ENCODE results near the gene ADARB2. TPM values are rescaled to one million over a fixed set of nuclear protein-coding genes. Genes with fewer than 3 reads are reported as not detected.
A peak's percentile ranks its signal among the peaks of the same experiment; 100 is the strongest.
"Not testable (repeated sequence)": the region's sequence is repeated elsewhere in the genome, so short reads cannot be mapped to it uniquely, and the experiment has no call there.

ADARB2 gene
- total and polyA plus RNA-seq, 3 experiments from 2014 or later: not detected

- Mint-ChIP-seq H3K4me3 (no peak overlapping the region), H3K27me3 (peaks cover 18 to 35% of the 10 kb centered on the region in 2 donors), H3K36me3 (no peaks in the 10 kb centered on the region), H3K4me1 (peaks cover 0 to 6% (median 0%) of the 10 kb centered on the region in 3 donors), H3K9me3 (no peaks in the 10 kb centered on the region), H3K27ac (no peak overlapping the region)
- POLR2A ChIA-PET: no interaction called here
- no peaks in the 10 kb centered on the region for H3K27me3 ChIP-seq (ENCODE audit: insufficient read depth, low read length, poor library complexity, severe bottlenecking)
- CTCF ChIA-PET: interaction anchor here (1.0 kb wide), 1 partner anchor 9 kb away, joined by 3 read pairs; no protein-coding TSS in a partner anchor
- no peak overlapping the region for H3K27ac ChIP-seq (ENCODE audit: low read depth, low read length)
- no peak for DNase-seq
- no peaks in the 10 kb centered on the region for H3K36me3 ChIP-seq (ENCODE audit: insufficient read depth, low read length)
- no peaks in the 10 kb centered on the region for H3K9me3 ChIP-seq (ENCODE audit: low read length)
- no peak overlapping the region for H3K4me3 ChIP-seq (ENCODE audit: low read length)
- peaks cover 6% of the 10 kb centered on the region for H3K4me1 ChIP-seq (ENCODE audit: insufficient read depth, low read length)
These were observed 377.2 kb downstream of the ADARB2 start for GRCh38 chr10:1360011-1360557.

- DNase-seq: no peak
- no peak overlapping the region for H3K27ac ChIP-seq (ENCODE audit: low read depth, low read length)
- H3K4me3 Mint-ChIP-seq: no peak overlapping the region
- no peak overlapping the region for H3K4me3 ChIP-seq (ENCODE audit: low read length)
- ChIA-PET POLR2A (no interaction called here), CTCF (interaction anchor here (1.0 kb wide), 1 partner anchor 9 kb away, joined by 3 read pairs; no protein-coding TSS in a partner anchor)
- H3K36me3 ChIP-seq (ENCODE audit: insufficient read depth, low read length): no peaks in the 10 kb centered on the region
- H3K27me3 Mint-ChIP-seq: peaks cover 17 to 37% of the 10 kb centered on the region in 2 donors
- H3K4me1 Mint-ChIP-seq: peaks cover 0 to 6% (median 0%) of the 10 kb centered on the region in 3 donors
- H3K36me3 Mint-ChIP-seq: no peaks in the 10 kb centered on the region
- no peak overlapping the region for H3K27ac Mint-ChIP-seq
- H3K9me3 Mint-ChIP-seq: no peaks in the 10 kb centered on the region
- H3K27me3 ChIP-seq (ENCODE audit: insufficient read depth, low read length, poor library complexity, severe bottlenecking): no peaks in the 10 kb centered on the region
- no peaks in the 10 kb centered on the region for H3K9me3 ChIP-seq (ENCODE audit: low read length)
- peaks cover 6% of the 10 kb centered on the region for H3K4me1 ChIP-seq (ENCODE audit: insufficient read depth, low read length)
These were observed 377.7 kb downstream of the ADARB2 start for GRCh38 chr10:1359626-1359955.

DNA sequence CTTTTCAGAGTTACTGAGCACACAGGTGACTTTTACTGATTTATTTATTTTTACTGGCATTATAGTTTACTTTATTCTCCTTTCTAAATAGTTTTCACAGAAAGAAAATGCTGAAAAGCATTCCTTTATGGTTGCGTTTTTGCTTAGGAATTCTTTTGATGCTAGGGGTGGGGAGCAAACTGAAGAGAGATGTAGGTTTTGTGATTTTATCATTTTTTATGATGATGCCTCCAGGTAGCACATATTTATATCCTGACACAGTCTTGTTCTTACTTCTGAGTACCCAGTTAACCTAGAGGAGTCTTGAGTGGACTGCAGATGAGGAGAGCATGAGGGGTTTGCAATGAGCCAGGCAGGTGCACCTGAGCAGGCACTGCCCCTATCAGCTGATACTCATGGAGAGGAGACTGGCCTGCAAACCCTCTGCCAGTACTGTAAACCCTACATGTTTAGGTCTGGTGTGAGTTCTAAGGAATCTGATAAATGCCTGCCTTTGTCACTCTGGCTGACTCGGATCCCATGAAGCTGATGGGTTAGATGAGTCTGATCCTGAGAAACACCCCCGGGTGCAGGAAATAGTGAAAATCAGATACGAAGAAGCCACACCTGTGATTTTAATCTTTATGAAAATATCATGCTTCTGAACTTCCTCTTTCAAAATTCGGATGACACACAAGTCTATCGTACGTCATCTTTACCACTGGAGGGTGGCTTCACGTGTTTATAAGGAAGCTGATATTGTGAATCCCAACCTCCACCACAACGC, 378.3 kb downstream of the ADARB2 start:
- no peaks in the 10 kb centered on the region for H3K9me3 Mint-ChIP-seq
- no peak overlapping the region for H3K4me3 Mint-ChIP-seq
- no peaks in the 10 kb centered on the region for H3K27me3 ChIP-seq (ENCODE audit: insufficient read depth, low read length, poor library complexity, severe bottlenecking)
- no peaks in the 10 kb centered on the region for H3K36me3 ChIP-seq (ENCODE audit: insufficient read depth, low read length)
- peaks cover 6% of the 10 kb centered on the region for H3K4me1 ChIP-seq (ENCODE audit: insufficient read depth, low read length)
- no peak overlapping the region for H3K27ac Mint-ChIP-seq
- no peak for DNase-seq
- no peaks in the 10 kb centered on the region for H3K9me3 ChIP-seq (ENCODE audit: low read length)
- CTCF ChIA-PET: no interaction called here
- H3K27ac ChIP-seq (ENCODE audit: low read depth, low read length): no peak overlapping the region
- peaks cover 17 to 32% of the 10 kb centered on the region in 2 donors for H3K27me3 Mint-ChIP-seq
- no peaks in the 10 kb centered on the region for H3K36me3 Mint-ChIP-seq
- H3K4me3 ChIP-seq (ENCODE audit: low read length): no peak overlapping the region
- peaks cover 0 to 6% (median 0%) of the 10 kb centered on the region in 3 donors for H3K4me1 Mint-ChIP-seq
- POLR2A ChIA-PET: no interaction called here

- H3K4me1 Mint-ChIP-seq: peaks cover 0 to 6% (median 0%) of the 10 kb centered on the region in 3 donors
- Histone ChIP-seq H3K27ac (ENCODE audit: low read depth, low read length) (no peak overlapping the region), H3K4me3 (ENCODE audit: low read length) (no peak overlapping the region), H3K27me3 (ENCODE audit: insufficient read depth, low read length, poor library complexity, severe bottlenecking) (no peaks in the 10 kb centered on the region), H3K9me3 (ENCODE audit: low read length) (no peaks in the 10 kb centered on the region), H3K36me3 (ENCODE audit: insufficient read depth, low read length) (no peaks in the 10 kb centered on the region), H3K4me1 (ENCODE audit: insufficient read depth, low read length) (peaks cover 6% of the 10 kb centered on the region)
- ChIA-PET POLR2A (no interaction called here), CTCF (no interaction called here)
- peak overlapping the region in 1 of 8 donors; percentile 47 for H3K27ac Mint-ChIP-seq
- H3K4me3 Mint-ChIP-seq: no peak overlapping the region
- DNase-seq: no peak
- peaks cover 17 to 32% of the 10 kb centered on the region in 2 donors for H3K27me3 Mint-ChIP-seq
- no peaks in the 10 kb centered on the region for H3K36me3 Mint-ChIP-seq
- H3K9me3 Mint-ChIP-seq: no peaks in the 10 kb centered on the region
These were observed 379.2 kb downstream of the ADARB2 start for GRCh38 chr10:1358147-1358546.

DNA sequence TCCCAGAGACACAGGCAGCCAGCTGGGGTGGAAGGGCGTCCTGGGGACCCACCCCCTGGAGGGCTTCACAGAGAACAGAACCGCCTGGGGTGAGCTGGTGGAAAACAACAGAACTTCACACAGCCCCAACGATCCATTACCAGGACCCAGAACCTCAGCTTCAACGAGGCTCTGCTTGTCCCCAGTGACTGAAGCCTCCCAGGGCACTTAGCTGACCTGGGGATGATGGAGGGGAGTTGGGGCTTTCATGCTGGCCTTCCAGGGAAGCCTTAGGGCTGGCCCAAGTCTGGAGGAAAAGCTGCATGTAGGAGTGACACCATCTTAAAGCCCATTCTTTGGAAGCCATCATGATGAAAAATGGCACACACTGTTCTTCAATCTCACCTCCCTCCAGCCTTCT, 381.0 kb downstream of the ADARB2 start:
- H3K27ac Mint-ChIP-seq: peak overlapping the region in 1 of 8 donors; percentile 31
- DNase-seq: no peak
- ChIA-PET POLR2A (no interaction called here), CTCF (no interaction called here)
- no peaks in the 10 kb centered on the region for H3K9me3 Mint-ChIP-seq
- no peaks in the 10 kb centered on the region for H3K36me3 Mint-ChIP-seq
- no peak overlapping the region for H3K27ac ChIP-seq (ENCODE audit: low read depth, low read length)
- H3K27me3 Mint-ChIP-seq: peaks cover 8 to 25% of the 10 kb centered on the region in 2 donors
- no peaks in the 10 kb centered on the region for H3K9me3 ChIP-seq (ENCODE audit: low read length)
- H3K4me1 Mint-ChIP-seq: peaks cover 0 to 6% (median 0%) of the 10 kb centered on the region in 3 donors
- H3K4me3 Mint-ChIP-seq: no peak overlapping the region
- H3K27me3 ChIP-seq (ENCODE audit: insufficient read depth, low read length, poor library complexity, severe bottlenecking): no peaks in the 10 kb centered on the region
- peaks cover 6% of the 10 kb centered on the region for H3K4me1 ChIP-seq (ENCODE audit: insufficient read depth, low read length)
- H3K4me3 ChIP-seq (ENCODE audit: low read length): no peak overlapping the region
- H3K36me3 ChIP-seq (ENCODE audit: insufficient read depth, low read length): no peaks in the 10 kb centered on the region

GRCh38 chr10:1354809-1355710, 382.3 kb downstream of the ADARB2 start:
- Mint-ChIP-seq H3K27ac (no peak overlapping the region), H3K27me3 (peaks cover 2 to 29% of the 10 kb centered on the region in 2 donors), H3K36me3 (no peaks in the 10 kb centered on the region), H3K9me3 (no peaks in the 10 kb centered on the region), H3K4me1 (peaks cover 0 to 6% (median 0%) of the 10 kb centered on the region in 3 donors), H3K4me3 (no peak overlapping the region)
- H3K27ac ChIP-seq (ENCODE audit: low read depth, low read length): no peak overlapping the region
- POLR2A ChIA-PET: no interaction called here
- CTCF ChIA-PET: no interaction called here
- H3K27me3 ChIP-seq (ENCODE audit: insufficient read depth, low read length, poor library complexity, severe bottlenecking): no peaks in the 10 kb centered on the region
- no peak for DNase-seq
- no peaks in the 10 kb centered on the region for H3K9me3 ChIP-seq (ENCODE audit: low read length)
- peaks cover 6% of the 10 kb centered on the region for H3K4me1 ChIP-seq (ENCODE audit: insufficient read depth, low read length)
- H3K4me3 ChIP-seq (ENCODE audit: low read length): no peak overlapping the region
- no peaks in the 10 kb centered on the region for H3K36me3 ChIP-seq (ENCODE audit: insufficient read depth, low read length)

- H3K36me3 ChIP-seq (ENCODE audit: insufficient read depth, low read length); POLR2A ChIA-PET; H3K4me3 Mint-ChIP-seq; H3K4me1 ChIP-seq (ENCODE audit: insufficient read depth, low read length); DNase-seq; H3K9me3 Mint-ChIP-seq; H3K27me3 ChIP-seq (ENCODE audit: insufficient read depth, low read length, poor library complexity, severe bottlenecking); H3K27ac ChIP-seq (ENCODE audit: low read depth, low read length); H3K4me1 Mint-ChIP-seq; H3K27ac Mint-ChIP-seq; CTCF ChIA-PET; H3K9me3 ChIP-seq (ENCODE audit: low read length); H3K36me3 Mint-ChIP-seq; H3K4me3 ChIP-seq (ENCODE audit: low read length): not testable (repeated sequence)
- peaks cover 6 to 17% of the 10 kb centered on the region in 2 donors for H3K27me3 Mint-ChIP-seq
These were observed 385.0 kb downstream of the ADARB2 start for GRCh38 chr10:1352296-1352695.

DNA sequence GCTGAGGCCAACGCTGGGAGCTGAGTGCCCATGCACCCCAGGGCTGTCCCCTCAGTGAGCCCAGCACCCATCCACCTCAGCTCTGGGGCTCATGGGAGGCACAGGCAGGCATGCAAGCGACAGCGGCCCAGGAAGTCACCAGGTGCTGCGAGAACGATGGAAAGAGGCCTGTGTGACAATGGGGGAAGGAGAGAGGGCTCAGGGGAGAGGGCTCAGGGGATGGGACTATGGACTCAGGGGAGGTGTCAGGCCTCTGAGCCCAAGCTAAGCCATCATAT, 388.6 kb downstream of the ADARB2 start:
- ChIA-PET POLR2A (no interaction called here), CTCF (no interaction called here)
- H3K4me3 Mint-ChIP-seq: no peak overlapping the region
- Histone ChIP-seq H3K4me1 (ENCODE audit: insufficient read depth, low read length) (no peaks in the 10 kb centered on the region), H3K36me3 (ENCODE audit: insufficient read depth, low read length) (no peaks in the 10 kb centered on the region), H3K9me3 (ENCODE audit: low read length) (no peaks in the 10 kb centered on the region), H3K4me3 (ENCODE audit: low read length) (no peak overlapping the region), H3K27ac (ENCODE audit: low read depth, low read length) (no peak overlapping the region), H3K27me3 (ENCODE audit: insufficient read depth, low read length, poor library complexity, severe bottlenecking) (no peaks in the 10 kb centered on the region)
- H3K9me3 Mint-ChIP-seq: no peaks in the 10 kb centered on the region
- H3K36me3 Mint-ChIP-seq: no peaks in the 10 kb centered on the region
- no peaks in the 10 kb centered on the region for H3K4me1 Mint-ChIP-seq
- no peak for DNase-seq
- H3K27ac Mint-ChIP-seq: no peak overlapping the region
- H3K27me3 Mint-ChIP-seq: peaks cover 4 to 6% of the 10 kb centered on the region in 2 donors
